ENCODE results near the gene APMAP.

Gene APMAP

DNA sequence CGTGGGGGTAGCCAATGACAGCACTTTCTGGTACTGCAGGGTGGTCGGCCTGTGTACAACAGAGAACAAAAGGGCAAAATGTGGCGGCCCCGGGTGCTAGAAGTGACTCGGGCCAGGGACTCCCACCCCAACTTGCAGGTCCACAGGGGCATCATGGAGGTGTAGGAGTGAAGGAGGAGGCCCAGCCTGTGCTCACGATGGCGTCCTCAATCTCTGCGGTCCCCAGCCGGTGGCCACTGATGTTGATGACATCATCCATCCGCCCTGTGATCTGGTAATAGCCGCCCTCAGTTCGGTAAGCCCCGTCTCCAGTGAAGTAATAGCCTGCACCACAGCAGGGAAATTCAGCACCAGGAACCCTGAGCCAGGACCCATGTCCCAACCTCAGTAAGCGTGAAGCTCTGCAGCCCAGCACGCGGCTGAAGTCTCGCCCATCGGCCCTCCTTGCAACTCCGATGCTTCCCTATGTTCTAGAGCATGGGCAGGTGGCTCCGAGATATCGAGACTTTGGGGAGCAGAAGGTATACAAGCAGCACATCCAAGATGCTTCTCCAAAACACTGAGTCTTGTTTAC, 20.2 kb upstream of the APMAP start:
- no peak for DNase-seq (ENCODE audit: low read depth)
- no peak overlapping the region for H3K4me3 ChIP-seq (ENCODE audit: low read length)
- TF ChIP-seq, protein P1, sequence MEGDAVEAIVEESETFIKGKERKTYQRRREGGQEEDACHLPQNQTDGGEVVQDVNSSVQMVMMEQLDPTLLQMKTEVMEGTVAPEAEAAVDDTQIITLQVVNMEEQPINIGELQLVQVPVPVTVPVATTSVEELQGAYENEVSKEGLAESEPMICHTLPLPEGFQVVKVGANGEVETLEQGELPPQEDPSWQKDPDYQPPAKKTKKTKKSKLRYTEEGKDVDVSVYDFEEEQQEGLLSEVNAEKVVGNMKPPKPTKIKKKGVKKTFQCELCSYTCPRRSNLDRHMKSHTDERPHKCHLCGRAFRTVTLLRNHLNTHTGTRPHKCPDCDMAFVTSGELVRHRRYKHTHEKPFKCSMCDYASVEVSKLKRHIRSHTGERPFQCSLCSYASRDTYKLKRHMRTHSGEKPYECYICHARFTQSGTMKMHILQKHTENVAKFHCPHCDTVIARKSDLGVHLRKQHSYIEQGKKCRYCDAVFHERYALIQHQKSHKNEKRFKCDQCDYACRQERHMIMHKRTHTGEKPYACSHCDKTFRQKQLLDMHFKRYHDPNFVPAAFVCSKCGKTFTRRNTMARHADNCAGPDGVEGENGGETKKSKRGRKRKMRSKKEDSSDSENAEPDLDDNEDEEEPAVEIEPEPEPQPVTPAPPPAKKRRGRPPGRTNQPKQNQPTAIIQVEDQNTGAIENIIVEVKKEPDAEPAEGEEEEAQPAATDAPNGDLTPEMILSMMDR (conservative IDR thresholded peaks at IDR 0.05; ENCODE audit: low read depth, low read length): no peak

DNA sequence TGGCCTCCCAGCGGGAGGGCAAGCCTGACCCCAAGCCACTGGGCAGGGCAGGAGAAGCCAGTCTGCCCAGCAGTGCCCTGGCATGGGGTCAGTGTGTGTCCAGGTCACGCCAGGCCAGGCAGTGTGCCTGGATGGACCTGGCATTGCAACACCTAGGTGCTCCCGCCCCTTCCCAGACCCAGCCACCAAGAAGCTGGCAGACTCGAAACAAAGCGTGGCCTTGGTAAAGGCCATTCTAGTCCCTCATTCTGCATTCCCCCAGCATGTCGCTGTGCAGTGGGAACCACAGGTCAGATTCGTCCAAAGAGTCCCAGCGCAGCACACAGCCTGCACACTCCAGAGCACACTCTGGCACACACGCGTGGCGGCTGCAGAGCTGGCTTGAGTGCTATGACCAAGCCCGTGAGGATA, 19.3 kb upstream of the APMAP start:
- no peak overlapping the region for H3K4me3 ChIP-seq (ENCODE audit: low read length)
- TF ChIP-seq, protein P1 (conservative IDR thresholded peaks at IDR 0.05; ENCODE audit: low read depth, low read length): no peak
- DNase-seq (ENCODE audit: low read depth): no peak

DNA sequence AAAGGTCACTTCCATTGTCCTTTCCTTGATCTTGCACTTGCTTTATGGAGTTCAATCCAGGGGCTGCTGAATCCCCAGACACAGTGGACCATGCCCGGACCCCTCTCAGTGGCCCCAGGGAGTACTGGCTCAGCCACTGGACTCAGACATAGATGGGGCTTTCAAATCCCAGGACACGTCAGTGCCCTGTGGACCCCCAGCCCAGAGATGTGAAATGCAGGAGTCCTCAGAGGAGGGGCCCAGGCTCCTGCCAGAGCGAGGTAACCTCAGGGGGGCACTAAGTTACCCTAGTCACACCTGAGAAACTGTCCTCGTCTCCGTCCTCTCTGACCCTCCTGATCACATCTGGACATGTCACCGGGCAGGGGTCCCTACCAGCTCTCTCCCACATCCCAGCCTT, 18.7 kb upstream of the APMAP start:
- no peak overlapping the region for H3K4me3 ChIP-seq (ENCODE audit: low read length)
- DNase-seq (ENCODE audit: low read depth): no peak
- TF ChIP-seq, protein P1 (conservative IDR thresholded peaks at IDR 0.05; ENCODE audit: low read depth, low read length): no peak

DNA sequence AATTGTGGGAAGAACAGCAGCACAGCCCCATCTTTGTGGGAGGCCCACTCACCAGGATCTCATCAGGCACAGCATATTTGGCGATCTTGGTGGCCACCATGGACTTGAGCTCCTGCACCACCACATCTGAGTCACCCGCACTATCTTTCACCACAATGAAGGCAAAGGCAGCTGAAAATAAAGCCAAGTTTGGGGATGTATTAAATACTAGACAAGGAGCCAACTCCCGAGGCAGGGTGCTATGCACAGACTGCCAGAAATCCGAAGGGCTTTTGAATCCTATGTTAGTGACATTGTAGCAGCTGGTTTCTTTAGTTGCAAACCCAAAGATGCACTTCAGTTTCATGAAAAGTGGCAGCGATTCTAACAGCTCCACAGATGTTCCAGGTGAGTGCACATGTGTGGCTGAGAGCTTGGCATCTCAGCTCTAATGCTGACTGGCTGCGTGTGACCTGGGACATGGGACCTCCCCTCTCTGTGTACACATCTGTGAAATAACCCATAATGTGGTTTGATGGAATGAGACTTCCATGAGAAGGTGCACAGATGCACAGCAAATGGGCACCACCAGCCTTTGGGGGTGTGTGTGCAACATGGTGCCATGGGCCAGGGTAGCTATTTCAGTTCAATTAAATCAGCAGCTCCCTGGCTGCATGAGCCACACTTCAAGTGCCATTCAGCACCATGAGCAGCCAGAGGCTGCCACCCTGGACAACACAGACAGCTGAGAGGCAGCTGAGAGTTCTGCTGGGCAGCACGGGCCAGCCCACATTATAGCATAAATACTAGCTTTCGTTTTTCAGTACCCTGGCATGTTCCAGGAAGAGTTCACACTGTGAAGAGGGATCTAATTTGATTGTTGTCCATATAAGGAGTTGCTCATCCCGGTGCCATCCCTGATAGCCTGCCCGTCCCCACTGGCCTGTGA, 16.9 kb upstream of the APMAP start:
- no peak for DNase-seq (ENCODE audit: low read depth)
- no peak overlapping the region for H3K4me3 ChIP-seq (ENCODE audit: low read length)
- TF ChIP-seq, protein P1 (conservative IDR thresholded peaks at IDR 0.05; ENCODE audit: low read depth, low read length): no peak

DNA sequence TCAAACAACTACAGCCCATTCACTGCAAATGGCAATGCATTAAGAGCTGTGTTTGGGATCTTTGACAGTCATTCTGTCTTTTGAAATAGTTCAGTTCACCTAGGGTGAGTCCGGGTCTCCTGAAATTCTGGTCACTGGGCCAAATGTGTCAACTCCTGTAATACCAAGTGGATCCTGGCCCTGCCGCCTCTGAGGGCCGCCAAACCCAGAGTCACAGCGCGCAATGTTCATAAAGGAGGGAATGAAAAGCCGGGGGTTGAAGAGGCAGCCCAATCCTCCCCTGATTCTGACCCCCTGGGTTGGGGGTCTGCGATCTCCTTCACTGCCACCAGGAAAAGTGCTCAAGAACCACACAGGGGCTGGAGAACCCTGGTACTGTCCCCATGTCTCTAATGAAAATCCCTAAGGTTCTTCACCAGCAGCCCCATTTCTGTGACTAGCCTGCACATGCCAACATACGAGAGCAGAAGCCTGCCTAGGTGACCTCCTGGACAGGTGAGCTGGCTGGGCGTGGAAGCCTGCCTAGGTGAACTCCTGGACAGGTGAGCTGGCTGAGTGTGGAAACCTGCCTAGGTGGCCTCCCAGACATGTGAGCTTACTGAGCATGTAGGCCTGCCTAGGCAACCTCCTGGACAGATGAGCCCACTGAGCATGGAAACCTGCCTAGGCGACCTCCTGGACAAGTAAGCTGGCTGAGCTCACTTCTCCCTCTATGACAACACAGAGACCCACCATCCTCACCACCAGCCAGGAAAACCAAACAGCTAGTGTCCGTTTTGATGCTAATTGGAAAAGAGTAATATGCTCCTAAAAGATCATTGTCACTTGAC, 16.1 kb upstream of the APMAP start:
- TF ChIP-seq, protein P1 (conservative IDR thresholded peaks at IDR 0.05; ENCODE audit: low read depth, low read length): no peak

DNA sequence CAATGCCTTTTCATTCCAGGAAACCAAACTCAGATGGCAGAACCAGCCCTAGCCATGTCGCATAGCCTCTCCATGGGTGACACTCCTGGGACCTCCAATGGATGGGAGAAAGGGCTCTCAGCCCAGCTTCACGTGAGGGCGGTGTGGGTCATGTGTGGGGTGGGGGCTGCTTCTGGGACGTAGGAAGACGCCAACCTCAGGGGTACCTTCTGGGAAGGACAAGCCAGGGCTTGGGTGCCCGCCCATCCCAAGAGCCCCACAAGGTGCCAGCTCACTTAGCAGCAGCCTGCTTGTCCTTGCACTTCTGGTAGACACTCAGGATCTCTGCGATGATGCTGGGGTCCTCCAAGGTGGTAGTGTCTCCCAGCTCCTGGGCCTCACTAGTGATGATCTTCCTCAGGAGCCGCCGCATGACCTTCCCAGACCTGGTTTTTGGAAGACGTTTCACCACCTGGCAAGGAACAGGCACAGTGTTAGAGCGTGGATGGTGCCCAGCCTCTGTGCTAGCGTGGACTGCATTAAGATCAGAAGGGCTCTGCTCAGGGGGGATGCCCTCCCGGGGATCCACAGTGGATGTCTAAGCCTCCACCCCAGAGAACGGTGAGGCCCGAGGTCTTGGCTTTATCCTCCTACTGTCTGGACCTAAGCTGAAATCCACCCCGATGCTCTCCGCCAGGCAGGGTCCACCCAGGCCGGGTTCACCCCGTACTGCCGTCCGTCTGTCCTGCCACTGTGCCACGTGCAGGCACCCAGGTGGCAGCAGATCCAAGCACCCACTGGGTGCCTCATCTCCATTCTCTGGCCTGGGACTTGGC, 15.1 kb upstream of the APMAP start:
- DNase-seq (ENCODE audit: low read depth): no peak
- TF ChIP-seq, protein P1 (conservative IDR thresholded peaks at IDR 0.05; ENCODE audit: low read depth, low read length): no peak
- no peak overlapping the region for H3K4me3 ChIP-seq (ENCODE audit: low read length)

More for the DNA sequence above, 16.1 kb upstream of the APMAP start:
- H3K4me3 ChIP-seq (ENCODE audit: low read length): no peak overlapping the region
- DNase-seq (ENCODE audit: low read depth): no peak
